HCT116 (cell line): ENCODE data around the gene LSS. TPM values are rescaled to one million over a fixed set of nuclear protein-coding genes. Genes with fewer than 3 reads are reported as not detected.

ENCODE experiments used
- CEBPB ChIP-seq: IDR thresholded peaks from 2 replicates; pipeline ENCODE4 v1.6.1; 2012; ENCODE audit warnings: low read depth
- CTCF ChIP-seq, 3 experiments: fragments of 200-600 bp in 1 of 3; sonication (generic) in 1 of 3; IDR thresholded peaks in 2 of 3; conservative IDR thresholded peaks in 1 of 3; 2 replicates each; pipeline ENCODE4 v1.5.1; 2012 to 2017; ENCODE audit warnings: low read depth in 2 of 3, low read length in 2 of 3, antibody characterized with exemption in 1 of 3, borderline replicate concordance in 1 of 3, control low read depth in 1 of 3, mild to moderate bottlenecking in 1 of 3, mixed read lengths in 1 of 3, mixed run types in 1 of 3, moderate library complexity in 1 of 3; ENCODE audit not compliant: insufficient read depth in 1 of 3
- ELF1 ChIP-seq: IDR thresholded peaks from 2 replicates; pipeline ENCODE4 v1.6.1; 2012; ENCODE audit warnings: low read depth, borderline replicate concordance
- EZH2 ChIP-seq: fragments of 200-600 bp; sonication (generic); IDR thresholded peaks from 2 replicates; pipeline ENCODE4 v1.6.1; 2017; ENCODE audit warnings: antibody characterized with exemption, mixed run types
- POLR2A ChIP-seq: IDR thresholded peaks from 2 replicates; pipeline ENCODE4 v1.7.0; 2011; ENCODE audit warnings: borderline replicate concordance; ENCODE audit not compliant: insufficient read depth, insufficient read length; ENCODE audit errors: extremely low read depth
- RAD21 ChIP-seq: IDR thresholded peaks from 2 replicates; pipeline ENCODE4 v1.6.1; 2012; ENCODE audit warnings: low read depth, mild to moderate bottlenecking
- SP1 ChIP-seq: IDR thresholded peaks from 2 replicates; pipeline ENCODE4 v1.6.1; 2012; ENCODE audit warnings: low read depth
- TCF7L2 ChIP-seq: IDR thresholded peaks from 2 replicates; pipeline ENCODE4 v1.7.0; 2011; ENCODE audit warnings: borderline replicate concordance, inconsistent platforms; ENCODE audit not compliant: insufficient read depth, insufficient read length; ENCODE audit errors: extremely low read depth
- YY1 ChIP-seq: IDR thresholded peaks from 2 replicates; pipeline ENCODE4 v1.6.1; 2011; ENCODE audit warnings: low read length, low read depth, moderate library complexity, mild to moderate bottlenecking; ENCODE audit not compliant: insufficient replicate concordance; ENCODE audit errors: extremely low read depth
- ZBTB33 ChIP-seq: IDR thresholded peaks from 2 replicates; pipeline ENCODE4 v1.6.1; 2011; ENCODE audit warnings: mild to moderate bottlenecking, low read length, moderate library complexity; ENCODE audit not compliant: insufficient replicate concordance; ENCODE audit errors: extremely low read depth
- ZFX ChIP-seq: fragments of 450-650 bp; IDR thresholded peaks from 2 replicates; pipeline ENCODE4 v1.6.1; 2017
- total RNA-seq: library from RNA; stranded (reverse); gene quantifications from one replicate; pipeline ENCODE4 v1.2.1, GENCODE V29; 2021; ENCODE audit not compliant: unreplicated experiment

LSS gene
- total RNA-seq, 1 experiment from 2014 or later = 44.7 TPM

GRCh38 chr21:46222436-46223116, 6.0 kb downstream of the LSS start (continued):
- TF ChIP-seq ZBTB33 = no peak
- TF ChIP-seq POLR2A = no peak
- no peak for TF ChIP-seq RAD21
- no peak for TF ChIP-seq SP1
- no peak for TF ChIP-seq CEBPB
- no peak for TF ChIP-seq EZH2
- TF ChIP-seq YY1 = no peak
- no peak for TF ChIP-seq ELF1
- TF ChIP-seq ZFX = no peak
- no peak for TF ChIP-seq CTCF (IDR thresholded peaks at IDR 0.05 in 2 of 3, conservative IDR thresholded peaks at IDR 0.05 in 1 of 3; ENCODE audit: borderline replicate concordance in 1 of 3, insufficient read depth in 1 of 3, low read depth in 2 of 3, low read length in 2 of 3)
- no peak for TF ChIP-seq TCF7L2
